Measurements from ENCODE around the gene COMT.

GRCh38 chr22:19998991-19999820 lies 57.6 kb downstream of the COMT start:
- TF ChIP-seq ESRRA (CRISPR knock-in tag; IDR thresholded peaks at IDR 0.05; ENCODE audit: borderline replicate concordance) (no peak), CTCF (IDR thresholded peaks at IDR 0.05) (no peak), ELF4 (CRISPR knock-in tag; IDR thresholded peaks at IDR 0.05; ENCODE audit: low read depth) (no peak), ZNF281 (CRISPR knock-in tag; IDR thresholded peaks at IDR 0.05) (no peak), GABPB1 (CRISPR knock-in tag; IDR thresholded peaks at IDR 0.05) (no peak), TCF7 (CRISPR knock-in tag; IDR thresholded peaks at IDR 0.05; ENCODE audit: low read depth) (no peak), NR2C2 (CRISPR knock-in tag; IDR thresholded peaks at IDR 0.05) (no peak)

Data from WTC11 (cell line).